Astrocyte (in vitro differentiated cells and primary cell): ENCODE results near the gene FSIP1. TPM values are rescaled to one million over a fixed set of nuclear protein-coding genes. Genes with fewer than 3 reads are reported as not detected.
A peak's percentile ranks its signal among the peaks of the same experiment; 100 is the strongest.

ENCODE experiments used
- DNase-seq: peaks from one replicate; pipeline ENCODE4 v3.0.0-alpha.2; 2010; ENCODE audit warnings: low read depth
- FAIRE-seq: peaks from 2 replicates; lab custom pipeline; 2011; peaks lifted over from hg19 to GRCh38; lab: Jason Lieb, UNC
- H2AFZ ChIP-seq: 2 replicates; pipeline ENCODE4 v1.6.0; 2012; ENCODE audit warnings: low read depth, low read length, inconsistent platforms
- H3K27ac ChIP-seq: 2 replicates; pipeline ENCODE4 v1.5.1; 2011; ENCODE audit warnings: low read depth, low read length, inconsistent platforms
- H3K27me3 ChIP-seq: 2 replicates; pipeline ENCODE4 v1.6.0; 2011; ENCODE audit warnings: low read length, inconsistent platforms; ENCODE audit not compliant: insufficient read depth
- H3K36me3 ChIP-seq: 2 replicates; pipeline ENCODE4 v1.5.1; 2011; ENCODE audit warnings: low read length, inconsistent platforms; ENCODE audit not compliant: insufficient read depth
- H3K4me1 ChIP-seq: 2 replicates; pipeline ENCODE4 v1.5.1; 2011; ENCODE audit warnings: low read length, inconsistent platforms; ENCODE audit not compliant: insufficient read depth
- H3K4me2 ChIP-seq: 2 replicates; pipeline ENCODE4 v1.6.0; 2012; ENCODE audit warnings: low read length, inconsistent platforms
- H3K4me3 ChIP-seq: 2 replicates; pipeline ENCODE4 v1.5.1; 2011; ENCODE audit warnings: low read depth, mild to moderate bottlenecking, low read length, inconsistent platforms; ENCODE audit not compliant: insufficient read depth
- H3K79me2 ChIP-seq: 2 replicates; pipeline ENCODE4 v1.6.0; 2012; ENCODE audit warnings: mild to moderate bottlenecking, low read length, inconsistent platforms; ENCODE audit not compliant: insufficient read depth
- H3K9ac ChIP-seq: 2 replicates; pipeline ENCODE4 v1.6.0; 2012; ENCODE audit warnings: mild to moderate bottlenecking, low read length, inconsistent platforms
- H3K9me3 ChIP-seq: 2 replicates; pipeline ENCODE4 v1.5.1; 2012; ENCODE audit warnings: low read depth, mild to moderate bottlenecking, low read length, inconsistent platforms; ENCODE audit not compliant: insufficient read depth
- H4K20me1 ChIP-seq: 2 replicates; pipeline ENCODE4 v1.6.0; 2012; ENCODE audit warnings: low read length, inconsistent platforms; ENCODE audit not compliant: insufficient read depth
- H3K27ac Mint-ChIP-seq: one replicate; pipeline ENCODE4 v1.8.0; 2021; ENCODE audit warnings: mild to moderate bottlenecking, mixed read lengths; ENCODE audit not compliant: unreplicated experiment
- H3K27me3 Mint-ChIP-seq: one replicate; pipeline ENCODE4 v1.8.0; 2021; ENCODE audit warnings: low read depth, mixed read lengths; ENCODE audit not compliant: unreplicated experiment
- H3K36me3 Mint-ChIP-seq: one replicate; pipeline ENCODE4 v1.8.0; 2021; ENCODE audit warnings: low read depth, mixed read lengths; ENCODE audit not compliant: unreplicated experiment
- H3K4me1 Mint-ChIP-seq: one replicate; pipeline ENCODE4 v1.8.0; 2021; ENCODE audit warnings: low read depth, mixed read lengths; ENCODE audit not compliant: unreplicated experiment
- H3K4me3 Mint-ChIP-seq: one replicate; pipeline ENCODE4 v1.8.0; 2021; ENCODE audit warnings: mild to moderate bottlenecking, moderate library complexity, mixed read lengths; ENCODE audit not compliant: unreplicated experiment
- H3K9me3 Mint-ChIP-seq: one replicate; pipeline ENCODE4 v1.8.0; 2021; ENCODE audit warnings: mild to moderate bottlenecking, mixed read lengths; ENCODE audit not compliant: unreplicated experiment
- CTCF ChIP-seq: IDR thresholded peaks from 2 replicates; pipeline ENCODE4 v1.5.1; 2011; ENCODE audit warnings: low read depth, mild to moderate bottlenecking, inconsistent platforms, low read length, moderate library complexity; ENCODE audit not compliant: insufficient read depth
- EZH2 ChIP-seq: IDR thresholded peaks from 2 replicates; pipeline ENCODE4 v1.6.1; 2012; ENCODE audit warnings: mild to moderate bottlenecking, low read length, inconsistent platforms; ENCODE audit not compliant: insufficient read depth
- total RNA-seq: library from RNA; stranded (reverse); gene quantifications from 2 replicates; pipeline ENCODE4 v1.2.1, GENCODE V29; 2021

The FSIP1 gene
- total RNA-seq, 1 donor from 2014 or later = 0.77 TPM

- FAIRE-seq (no peak), DNase-seq (no peak)
- Mint-ChIP-seq H3K4me3 (peak overlapping the region; percentile 12), H3K27me3 (no peaks in the 10 kb centered on the region), H3K36me3 (peaks cover 32% of the 10 kb centered on the region), H3K9me3 (no peaks in the 10 kb centered on the region), H3K4me1 (peaks cover 48% of the 10 kb centered on the region), H3K27ac (no peak overlapping the region)
- Histone ChIP-seq H3K27me3 (no peaks in the 10 kb centered on the region), H3K4me1 (peaks cover 38% of the 10 kb centered on the region), H3K4me3 (peak overlapping the region; percentile 13), H3K4me2 (peak overlapping the region; percentile 94), H3K9me3 (no peaks in the 10 kb centered on the region), H3K27ac (no peak overlapping the region), H2AFZ (no peak overlapping the region), H3K9ac (peak overlapping the region; percentile 96), H3K79me2 (peaks cover 33% of the 10 kb centered on the region), H4K20me1 (peaks cover 99% of the 10 kb centered on the region), H3K36me3 (peaks cover 98% of the 10 kb centered on the region)
- TF ChIP-seq EZH2 (no peak), CTCF (no peak)
These were observed 195.4 kb downstream of the FSIP1 start for GRCh38 chr15:39587096-39587721.

- Histone ChIP-seq H3K4me2 (peak overlapping the region; percentile 94), H3K79me2 (peaks cover 39% of the 10 kb centered on the region), H3K4me3 (peak overlapping the region; percentile 31), H3K9ac (peak overlapping the region; percentile 96), H4K20me1 (peaks cover 100% of the 10 kb centered on the region), H3K4me1 (peaks cover 43% of the 10 kb centered on the region), H3K36me3 (peaks cover 92% of the 10 kb centered on the region), H2AFZ (no peak overlapping the region), H3K27me3 (no peaks in the 10 kb centered on the region), H3K27ac (peak overlapping the region; percentile 16), H3K9me3 (no peaks in the 10 kb centered on the region)
- Mint-ChIP-seq H3K27ac (no peak overlapping the region), H3K36me3 (peaks cover 32% of the 10 kb centered on the region), H3K4me3 (peak overlapping the region; percentile 98), H3K9me3 (no peaks in the 10 kb centered on the region), H3K27me3 (no peaks in the 10 kb centered on the region), H3K4me1 (peaks cover 48% of the 10 kb centered on the region)
- FAIRE-seq = no peak
- no peak for TF ChIP-seq EZH2
- peak; percentile 76 for DNase-seq
These were observed 196.1 kb downstream of the FSIP1 start for GRCh38 chr15:39586387-39587095.

GRCh38 chr15:39585871-39586301 lies 196.8 kb downstream of the FSIP1 start:
- no peak for DNase-seq
- TF ChIP-seq EZH2 (no peak), CTCF (no peak)
- Histone ChIP-seq H3K4me3 (peak overlapping the region; percentile 31), H3K27ac (peak overlapping the region; percentile 16), H3K27me3 (no peaks in the 10 kb centered on the region), H3K4me2 (peak overlapping the region; percentile 94), H3K36me3 (peaks cover 85% of the 10 kb centered on the region), H2AFZ (no peak overlapping the region), H3K79me2 (peaks cover 46% of the 10 kb centered on the region), H4K20me1 (peaks cover 99% of the 10 kb centered on the region), H3K9me3 (no peaks in the 10 kb centered on the region), H3K9ac (peak overlapping the region; percentile 96), H3K4me1 (peaks cover 43% of the 10 kb centered on the region)
- Mint-ChIP-seq H3K27ac (no peak overlapping the region), H3K4me3 (peak overlapping the region; percentile 98), H3K9me3 (no peaks in the 10 kb centered on the region), H3K4me1 (peaks cover 44% of the 10 kb centered on the region), H3K36me3 (peaks cover 27% of the 10 kb centered on the region), H3K27me3 (no peaks in the 10 kb centered on the region)
- FAIRE-seq = peak; percentile 79
